Measurements from ENCODE around the gene PCDHA3.
"Not testable (repeated sequence)": the region's sequence is repeated elsewhere in the genome, so short reads cannot be mapped to it uniquely, and the experiment has no call there.

- TF ChIP-seq, protein P1, sequence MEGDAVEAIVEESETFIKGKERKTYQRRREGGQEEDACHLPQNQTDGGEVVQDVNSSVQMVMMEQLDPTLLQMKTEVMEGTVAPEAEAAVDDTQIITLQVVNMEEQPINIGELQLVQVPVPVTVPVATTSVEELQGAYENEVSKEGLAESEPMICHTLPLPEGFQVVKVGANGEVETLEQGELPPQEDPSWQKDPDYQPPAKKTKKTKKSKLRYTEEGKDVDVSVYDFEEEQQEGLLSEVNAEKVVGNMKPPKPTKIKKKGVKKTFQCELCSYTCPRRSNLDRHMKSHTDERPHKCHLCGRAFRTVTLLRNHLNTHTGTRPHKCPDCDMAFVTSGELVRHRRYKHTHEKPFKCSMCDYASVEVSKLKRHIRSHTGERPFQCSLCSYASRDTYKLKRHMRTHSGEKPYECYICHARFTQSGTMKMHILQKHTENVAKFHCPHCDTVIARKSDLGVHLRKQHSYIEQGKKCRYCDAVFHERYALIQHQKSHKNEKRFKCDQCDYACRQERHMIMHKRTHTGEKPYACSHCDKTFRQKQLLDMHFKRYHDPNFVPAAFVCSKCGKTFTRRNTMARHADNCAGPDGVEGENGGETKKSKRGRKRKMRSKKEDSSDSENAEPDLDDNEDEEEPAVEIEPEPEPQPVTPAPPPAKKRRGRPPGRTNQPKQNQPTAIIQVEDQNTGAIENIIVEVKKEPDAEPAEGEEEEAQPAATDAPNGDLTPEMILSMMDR (IDR thresholded peaks at IDR 0.05) = not testable (repeated sequence)
- not testable (repeated sequence) for TF ChIP-seq POLR2A (IDR thresholded peaks at IDR 0.05)
Measured at GRCh38 chr5:140829511-140830501, 28.9 kb downstream of the PCDHA3 start.

All from lower leg skin (tissue), 3 donors.